Activated CD8-positive, alpha-beta T cell treated with anti-CD3 and anti-CD28 coated beads for 36 hours (primary cell): ENCODE data around the gene ARSB. TPM values are rescaled to one million over a fixed set of nuclear protein-coding genes. Genes with fewer than 3 reads are reported as not detected.

Source experiments
- ATAC-seq: fragments of 200-7000 bp; cut with Tn5 transposase; one replicate; pipeline ENCODE4 v1.10.0; 2021; ENCODE audit warnings: mild to moderate bottlenecking, moderate library complexity
- CTCF ChIA-PET: fragments of 350-600 bp; sonication (Branson Sonifier 250); formaldehyde crosslinking; loops from one replicate; lab custom pipeline; 2021; ENCODE audit warnings: antibody characterized with exemption; lab: Charles Lee
- POLR2A ChIA-PET: fragments of 350-600 bp; sonication (Branson Sonifier 250); formaldehyde crosslinking; loops from one replicate; lab custom pipeline; 2021; ENCODE audit warnings: antibody characterized with exemption; lab: Charles Lee
- DNase-seq: peaks from one replicate; pipeline ENCODE4 v3.0.0-alpha.2; 2020
- H3K27ac Mint-ChIP-seq: one replicate; pipeline ENCODE4 v1.8.0; 2021; ENCODE audit warnings: mild to moderate bottlenecking, mixed read lengths
- H3K27me3 Mint-ChIP-seq: one replicate; pipeline ENCODE4 v1.8.0; 2021; ENCODE audit warnings: mixed read lengths
- H3K36me3 Mint-ChIP-seq: one replicate; pipeline ENCODE4 v1.8.0; 2021; ENCODE audit warnings: low read depth, mixed read lengths
- H3K4me1 Mint-ChIP-seq: one replicate; pipeline ENCODE4 v1.8.0; 2021; ENCODE audit warnings: low read depth, mixed read lengths
- H3K4me3 Mint-ChIP-seq: one replicate; pipeline ENCODE4 v1.8.0; 2021; ENCODE audit warnings: mild to moderate bottlenecking, moderate library complexity, mixed read lengths
- H3K9me3 Mint-ChIP-seq: one replicate; pipeline ENCODE4 v1.8.0; 2021; ENCODE audit warnings: mixed read lengths
- intact Hi-C: fragments of 100-400 bp; cut with micrococcal nuclease; formaldehyde crosslinking; loops from one replicate; pipeline ENCODE4 v1.10.0; 2022
- total RNA-seq, 2 experiments: library from RNA; stranded (reverse); gene quantifications; one replicate each; pipeline ENCODE4 v1.2.3, GENCODE V29; 2021
- TF ChIP-seq, protein P1 (sequence below): fragments of 200-600 bp; IDR thresholded peaks from one replicate; pipeline ENCODE4 v1.8.0; 2022; ENCODE audit warnings: antibody characterized with exemption, mild to moderate bottlenecking

The ARSB gene
- total RNA-seq, 2 experiments from 2014 or later = 8.8 to 9.1 TPM

- TF ChIP-seq, protein P1, sequence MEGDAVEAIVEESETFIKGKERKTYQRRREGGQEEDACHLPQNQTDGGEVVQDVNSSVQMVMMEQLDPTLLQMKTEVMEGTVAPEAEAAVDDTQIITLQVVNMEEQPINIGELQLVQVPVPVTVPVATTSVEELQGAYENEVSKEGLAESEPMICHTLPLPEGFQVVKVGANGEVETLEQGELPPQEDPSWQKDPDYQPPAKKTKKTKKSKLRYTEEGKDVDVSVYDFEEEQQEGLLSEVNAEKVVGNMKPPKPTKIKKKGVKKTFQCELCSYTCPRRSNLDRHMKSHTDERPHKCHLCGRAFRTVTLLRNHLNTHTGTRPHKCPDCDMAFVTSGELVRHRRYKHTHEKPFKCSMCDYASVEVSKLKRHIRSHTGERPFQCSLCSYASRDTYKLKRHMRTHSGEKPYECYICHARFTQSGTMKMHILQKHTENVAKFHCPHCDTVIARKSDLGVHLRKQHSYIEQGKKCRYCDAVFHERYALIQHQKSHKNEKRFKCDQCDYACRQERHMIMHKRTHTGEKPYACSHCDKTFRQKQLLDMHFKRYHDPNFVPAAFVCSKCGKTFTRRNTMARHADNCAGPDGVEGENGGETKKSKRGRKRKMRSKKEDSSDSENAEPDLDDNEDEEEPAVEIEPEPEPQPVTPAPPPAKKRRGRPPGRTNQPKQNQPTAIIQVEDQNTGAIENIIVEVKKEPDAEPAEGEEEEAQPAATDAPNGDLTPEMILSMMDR = no peak
- intact Hi-C loops = no loop called here
- Mint-ChIP-seq H3K4me3 (no peak overlapping the region), H3K9me3 (no peaks in the 10 kb centered on the region), H3K27ac (no peak overlapping the region), H3K36me3 (peaks cover 5% of the 10 kb centered on the region), H3K4me1 (peaks cover 5% of the 10 kb centered on the region), H3K27me3 (no peaks in the 10 kb centered on the region)
- CTCF ChIA-PET = no interaction called here
- POLR2A ChIA-PET = no interaction called here
- DNase-seq (no peak), ATAC-seq (no peak)
These were observed 211.5 kb downstream of the ARSB start for GRCh38 chr5:78773655-78774054.

DNA sequence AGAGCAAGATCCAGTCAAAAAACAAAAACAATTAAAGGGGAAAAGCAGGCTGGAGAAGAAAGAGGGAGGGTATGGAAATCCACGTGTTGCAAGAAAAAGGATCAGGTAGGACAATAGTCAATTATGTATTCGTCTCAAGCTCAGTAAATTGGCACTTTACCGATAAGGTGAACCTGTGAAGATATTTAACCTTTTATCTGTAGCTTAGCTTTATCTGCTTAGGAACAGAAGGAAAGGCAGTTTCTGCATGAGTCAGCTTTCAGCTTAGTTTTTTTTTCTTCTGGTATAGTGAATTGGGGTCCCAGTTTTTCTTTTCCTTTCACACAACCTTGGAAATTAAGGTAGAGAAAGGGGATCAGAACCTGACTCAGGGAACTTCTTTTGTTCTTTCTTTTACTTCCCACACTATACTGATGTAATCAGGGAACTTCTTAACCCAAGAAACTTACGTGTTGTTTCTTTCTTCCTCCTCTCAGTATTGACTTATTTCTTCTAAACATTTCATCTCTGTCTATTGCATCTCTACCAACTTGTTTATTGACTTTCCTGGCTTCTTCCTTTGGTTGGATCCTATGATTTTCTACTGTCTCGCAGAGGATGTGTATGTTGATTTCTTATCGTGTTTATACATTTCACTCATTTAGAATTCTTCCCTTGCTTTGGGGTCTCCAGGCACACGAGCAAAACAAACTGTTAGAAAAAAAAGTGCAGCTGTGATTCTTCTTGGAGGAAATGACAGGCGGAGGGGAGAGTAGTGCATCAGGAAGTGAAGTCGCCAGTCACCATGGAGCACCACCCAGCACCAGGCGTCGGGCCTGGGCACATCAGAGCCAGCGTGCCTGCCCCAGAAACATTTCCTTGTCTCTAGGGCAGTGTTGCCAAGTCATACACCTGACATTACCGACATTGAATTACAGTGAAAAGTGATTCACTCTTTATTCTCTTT lies 213.6 kb downstream of the ARSB start:
- ATAC-seq (no peak), DNase-seq (no peak)
- no peaks in the 10 kb centered on the region for H3K27me3 Mint-ChIP-seq
- peaks cover 2% of the 10 kb centered on the region for H3K36me3 Mint-ChIP-seq
- CTCF ChIA-PET = no interaction called here
- intact Hi-C loops = no loop called here
- POLR2A ChIA-PET = no interaction called here
- TF ChIP-seq, protein P1 = no peak
- no peak overlapping the region for H3K4me3 Mint-ChIP-seq
- H3K27ac Mint-ChIP-seq = peak overlapping the region; percentile 10
- H3K4me1 Mint-ChIP-seq = peaks cover 5% of the 10 kb centered on the region
- no peaks in the 10 kb centered on the region for H3K9me3 Mint-ChIP-seq

- DNase-seq (no peak), ATAC-seq (no peak)
- TF ChIP-seq, protein P1 = no peak
- H3K4me3 Mint-ChIP-seq = no peak overlapping the region
- intact Hi-C loops = no loop called here
- H3K27ac Mint-ChIP-seq = no peak overlapping the region
- ChIA-PET CTCF (no interaction called here), POLR2A (no interaction called here)
- H3K9me3 Mint-ChIP-seq = no peaks in the 10 kb centered on the region
- H3K36me3 Mint-ChIP-seq = no peaks in the 10 kb centered on the region
- H3K4me1 Mint-ChIP-seq = peaks cover 5% of the 10 kb centered on the region
- no peaks in the 10 kb centered on the region for H3K27me3 Mint-ChIP-seq
These were observed 216.2 kb downstream of the ARSB start for GRCh38 chr5:78768781-78769380.

DNA sequence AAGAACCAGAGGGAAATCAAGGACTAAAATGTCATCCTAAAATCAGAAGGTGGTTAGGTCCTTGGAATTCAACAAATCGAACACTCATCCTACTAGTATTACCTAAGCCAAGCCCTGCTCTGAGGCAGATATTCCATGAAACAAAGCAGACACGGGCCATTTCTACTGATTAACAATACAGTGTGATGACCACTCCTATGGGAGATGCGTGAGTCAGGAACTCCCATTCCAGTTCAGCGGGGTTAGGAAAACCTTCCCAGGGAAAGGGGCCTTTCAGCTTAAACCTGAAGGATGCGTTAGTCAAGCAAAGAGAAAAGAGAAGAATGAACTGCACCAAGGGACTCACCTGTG lies 218.7 kb downstream of the ARSB start:
- Mint-ChIP-seq H3K27me3 (no peaks in the 10 kb centered on the region), H3K4me3 (no peak overlapping the region), H3K27ac (no peak overlapping the region), H3K9me3 (no peaks in the 10 kb centered on the region), H3K36me3 (no peaks in the 10 kb centered on the region), H3K4me1 (no peaks in the 10 kb centered on the region)
- ChIA-PET POLR2A (no interaction called here), CTCF (interaction anchor here (0.7 kb wide), 1 partner anchor 144 kb away, joined by 3 read pairs; no protein-coding TSS in a partner anchor)
- ATAC-seq = no peak
- intact Hi-C loops = no loop called here
- DNase-seq = no peak
- TF ChIP-seq, protein P1 = no peak
